ENCODE data around the gene OR2F1.

Gene OR2F1

GRCh38 chr7:143954135-143954534, 509 bp upstream of the OR2F1 start:
- DNase-seq (ENCODE audit: low read depth in 2 of 2): no peak

- DNase-seq (ENCODE audit: low read depth in 2 of 2): no peak
These were observed 4.1 kb downstream of the OR2F1 start for GRCh38 chr7:143958781-143959180.

- no peak for DNase-seq (ENCODE audit: low read depth in 2 of 2)
These were observed 6.4 kb downstream of the OR2F1 start for GRCh38 chr7:143960813-143961610.

GRCh38 chr7:143965280-143965679, 10.6 kb downstream of the OR2F1 start:
- no peak for DNase-seq (ENCODE audit: low read depth in 2 of 2)

- no peak for DNase-seq (ENCODE audit: low read depth in 2 of 2)
These were observed 12.8 kb downstream of the OR2F1 start for GRCh38 chr7:143967398-143967797.

- no peak for DNase-seq (ENCODE audit: low read depth in 2 of 2)
These were observed 19.3 kb downstream of the OR2F1 start for GRCh38 chr7:143973870-143974416.

GRCh38 chr7:143974459-143974858, 19.8 kb downstream of the OR2F1 start:
- DNase-seq (ENCODE audit: low read depth in 2 of 2): no peak

GRCh38 chr7:143975617-143976016, 21.0 kb downstream of the OR2F1 start:
- DNase-seq (ENCODE audit: low read depth in 2 of 2): no peak

GRCh38 chr7:143978585-143978984, 23.9 kb downstream of the OR2F1 start:
- DNase-seq (ENCODE audit: low read depth in 2 of 2): no peak

- DNase-seq (ENCODE audit: low read depth in 2 of 2): no peak
These were observed 24.7 kb downstream of the OR2F1 start for GRCh38 chr7:143979359-143979758.

GRCh38 chr7:143979998-143980397, 25.4 kb downstream of the OR2F1 start:
- no peak for DNase-seq (ENCODE audit: low read depth in 2 of 2)

- no peak for DNase-seq (ENCODE audit: low read depth in 2 of 2)
These were observed 26.3 kb downstream of the OR2F1 start for GRCh38 chr7:143980746-143981510.

- no peak for DNase-seq (ENCODE audit: low read depth in 2 of 2)
These were observed 29.3 kb downstream of the OR2F1 start for GRCh38 chr7:143983960-143984359.

GRCh38 chr7:143987513-143987912, 32.9 kb downstream of the OR2F1 start:
- no peak for DNase-seq (ENCODE audit: low read depth in 2 of 2)

GRCh38 chr7:143988976-143989745, 34.5 kb downstream of the OR2F1 start:
- no peak for DNase-seq (ENCODE audit: low read depth in 2 of 2)

GRCh38 chr7:143992670-143993069, 38.0 kb downstream of the OR2F1 start:
- no peak for DNase-seq (ENCODE audit: low read depth in 2 of 2)

GRCh38 chr7:143993924-143994323, 39.3 kb downstream of the OR2F1 start:
- DNase-seq (ENCODE audit: low read depth in 2 of 2): no peak

- DNase-seq (ENCODE audit: low read depth in 2 of 2): no peak
These were observed 45.4 kb downstream of the OR2F1 start, which contains the start of gene OR6B1 for GRCh38 chr7:144000020-144000419. Gene OR6B1, plus strand, starts transcription at chr7:144000320. Its CDS starts 3,677 bp downstream, at chr7:144003997.

GRCh38 chr7:144001543-144001942, 46.9 kb downstream of the OR2F1 start:
- DNase-seq (ENCODE audit: low read depth in 2 of 2): no peak

GRCh38 chr7:144004703-144005102, 50.1 kb downstream of the OR2F1 start:
- DNase-seq (ENCODE audit: low read depth in 2 of 2): no peak

- no peak for DNase-seq (ENCODE audit: low read depth in 2 of 2)
These were observed 51.5 kb downstream of the OR2F1 start for GRCh38 chr7:144006029-144006691.

Data from activated CD8-positive, alpha-beta memory T cell treated with anti-CD3 and anti-CD28 coated beads for 4 hours (primary cell).